HepG2 (cell line): ENCODE data around the gene ELP2. TPM values are rescaled to one million over a fixed set of nuclear protein-coding genes. Genes with fewer than 3 reads are reported as not detected.

Experiments
- ATAC-seq: fragments of 200-7000 bp; cut with Tn5 transposase; 3 replicates; pipeline ENCODE4 v1.9.1; 2020; ENCODE audit warnings: mild to moderate bottlenecking, moderate library complexity
- BruUV-seq: library from RNA; stranded (reverse); fragments of 400-500 nt; replicated peaks from 2 replicates; lab custom pipeline; 2021; lab: Mats Ljungman, UMichigan
- CTCF ChIA-PET: fragments of 300-600 bp; formaldehyde crosslinking; extraction: SDS; loops from one replicate; lab custom pipeline; 2021; ENCODE audit warnings: low total read pairs, inconsistent platforms, low intra/inter-chr PET ratio; lab: Yijun Ruan, JAX
- POLR2A ChIA-PET: fragments of 350-600 bp; sonication (Branson Sonifier 250); formaldehyde crosslinking; loops from one replicate; lab custom pipeline; 2020; ENCODE audit warnings: antibody characterized with exemption, inconsistent platforms; lab: Yijun Ruan, JAX
- DNase-seq: peaks from one replicate; pipeline ENCODE4 v3.0.0-alpha.2; 2015; ENCODE audit warnings: low spot score
- FAIRE-seq: peaks from 3 replicates; lab custom pipeline; 2011; peaks lifted over from hg19 to GRCh38; lab: Jason Lieb, UNC
- H2AFZ ChIP-seq: one replicate; pipeline ENCODE4 v1.6.1; 2011; ENCODE audit warnings: low read length, inconsistent platforms
- H3K27ac ChIP-seq: fragments of 300-600 bp; 3 replicates; pipeline ENCODE4 v1.8.0; 2011; ENCODE audit warnings: mixed run types, mild to moderate bottlenecking, mixed read lengths, low read length, inconsistent platforms; ENCODE audit not compliant: insufficient read depth; ENCODE audit errors: extremely low read length
- H3K27me3 ChIP-seq, 2 experiments: fragments of 200-600 bp in 1 of 2; 2 replicates in 1 of 2; 3 replicates in 1 of 2; pipeline versions ENCODE4 v1.6.0 to v1.8.0; 2011; ENCODE audit warnings: low read length in 2 of 2, mild to moderate bottlenecking in 2 of 2, moderate library complexity in 2 of 2, inconsistent platforms in 1 of 2; ENCODE audit not compliant: insufficient read depth in 2 of 2, control insufficient read depth in 1 of 2
- H3K36me3 ChIP-seq, 2 experiments: fragments of 200-600 bp in 1 of 2; replicated peaks in 1 of 2; 2 replicates in 1 of 2; 3 replicates in 1 of 2; pipeline versions ENCODE4 v1.5.1 to v1.8.0; 2011; ENCODE audit warnings: low read length in 2 of 2, inconsistent platforms in 1 of 2; ENCODE audit not compliant: insufficient read depth in 2 of 2, control insufficient read depth in 1 of 2
- H3K4me1 ChIP-seq: 2 replicates; pipeline ENCODE4 v1.5.1; 2012; ENCODE audit warnings: low read length, inconsistent platforms; ENCODE audit not compliant: insufficient read depth
- H3K4me2 ChIP-seq: 2 replicates; pipeline ENCODE4 v1.6.0; 2011; ENCODE audit warnings: low read depth, low read length, inconsistent platforms
- H3K4me3 ChIP-seq, 3 experiments: fragments of 200-600 bp in 1 of 3; sonication (generic), shearing (Covaris generic) in 1 of 3; replicated peaks in 1 of 3; 2 replicates each; pipeline ENCODE4 v1.5.1; 2011 to 2016; ENCODE audit warnings: low read length in 3 of 3, inconsistent platforms in 2 of 3, low read depth in 2 of 3, mild to moderate bottlenecking in 2 of 3, control low read depth in 1 of 3, mixed read lengths in 1 of 3; ENCODE audit not compliant: insufficient read depth in 1 of 3
- H3K79me2 ChIP-seq: one replicate; pipeline ENCODE4 v1.6.1; 2011; ENCODE audit warnings: low read length, inconsistent platforms; ENCODE audit not compliant: insufficient read depth
- H3K9ac ChIP-seq: 2 replicates; pipeline ENCODE4 v1.6.0; 2011; ENCODE audit warnings: mild to moderate bottlenecking, low read depth, low read length, inconsistent platforms; ENCODE audit not compliant: insufficient read depth
- H3K9me3 ChIP-seq: 2 replicates; pipeline ENCODE4 v1.5.1; 2012; ENCODE audit warnings: mild to moderate bottlenecking, low read length
- H4K20me1 ChIP-seq: 2 replicates; pipeline ENCODE4 v1.6.0; 2011; ENCODE audit warnings: inconsistent platforms, mild to moderate bottlenecking, low read length, moderate library complexity; ENCODE audit not compliant: insufficient read depth
- CBX2 ChIP-seq, 2 experiments: fragments of 200-600 bp in 1 of 2; sonication (generic); formaldehyde crosslinking in 1 of 2; IDR thresholded peaks; 2 replicates each; pipeline versions ENCODE4 v1.7.0 to v1.8.1; 2018 to 2022; ENCODE audit warnings: low read depth in 2 of 2, low read length in 1 of 2, mild to moderate bottlenecking in 1 of 2, missing genetic modification reagents in 1 of 2
- NCOA2 ChIP-seq: sonication (generic); formaldehyde crosslinking; IDR thresholded peaks from 2 replicates; pipeline ENCODE4 v1.8.0; 2022; ENCODE audit warnings: inconsistent platforms
- NFKB2 ChIP-seq: sonication (generic); formaldehyde crosslinking; IDR thresholded peaks from 2 replicates; pipeline ENCODE4 v1.4.0; 2020; ENCODE audit warnings: missing genetic modification reagents, borderline replicate concordance
- NR3C1 ChIP-seq: sonication (generic); formaldehyde crosslinking; IDR thresholded peaks from 2 replicates; pipeline ENCODE4 v1.4.0; 2020; ENCODE audit warnings: missing genetic modification reagents
- RELA ChIP-seq: sonication (generic); formaldehyde crosslinking; IDR thresholded peaks from 2 replicates; pipeline ENCODE4 v1.4.0; 2020; ENCODE audit warnings: missing genetic modification reagents
- SATB2 ChIP-seq: sonication (generic); formaldehyde crosslinking; IDR thresholded peaks from 2 replicates; pipeline ENCODE4 v1.5.0; 2020; ENCODE audit warnings: missing genetic modification reagents
- SNAI1 ChIP-seq: sonication (generic); formaldehyde crosslinking; IDR thresholded peaks from 2 replicates; pipeline ENCODE4 v1.5.0; 2020; ENCODE audit warnings: mild to moderate bottlenecking, missing genetic modification reagents, borderline replicate concordance
- THAP11 ChIP-seq: IDR thresholded peaks from 2 replicates; pipeline ENCODE4 v1.6.1; 2016; ENCODE audit warnings: missing biosample characterization, missing genetic modification reagents
- THYN1 ChIP-seq: sonication (generic); formaldehyde crosslinking; IDR thresholded peaks from 2 replicates; pipeline ENCODE4 v1.8.1; 2023; ENCODE audit warnings: low read depth, mild to moderate bottlenecking, moderate library complexity, missing genetic modification reagents, borderline replicate concordance
- YEATS4 ChIP-seq: sonication (generic); formaldehyde crosslinking; IDR thresholded peaks from 2 replicates; pipeline ENCODE4 v1.4.0; 2020; ENCODE audit warnings: missing genetic modification reagents, borderline replicate concordance
- ZFP82 ChIP-seq: sonication (generic); formaldehyde crosslinking; IDR thresholded peaks from 2 replicates; pipeline ENCODE4 v1.5.1; 2020; ENCODE audit warnings: mild to moderate bottlenecking, missing genetic modification reagents, borderline replicate concordance
- ZNF274 ChIP-seq: sonication (generic); formaldehyde crosslinking; IDR thresholded peaks from 2 replicates; pipeline ENCODE4 v1.5.1; 2020; ENCODE audit warnings: mild to moderate bottlenecking, missing genetic modification reagents
- ZNF503 ChIP-seq: sonication (generic); formaldehyde crosslinking; IDR thresholded peaks from 2 replicates; pipeline ENCODE4 v1.4.0; 2020; ENCODE audit warnings: missing genetic modification reagents
- ZNF740 ChIP-seq: sonication (generic); formaldehyde crosslinking; IDR thresholded peaks from 2 replicates; pipeline ENCODE4 v1.4.0; 2020; ENCODE audit warnings: missing genetic modification reagents
- ZZZ3 ChIP-seq: sonication (generic); formaldehyde crosslinking; IDR thresholded peaks from 2 replicates; pipeline ENCODE4 v1.4.0; 2020; ENCODE audit warnings: missing genetic modification reagents, mild to moderate bottlenecking, borderline replicate concordance
- WGBS: methylation state at CpG from one replicate; pipeline ENCODE4 v1.1.6; 2017; ENCODE audit warnings: low lambda C conversion rate; 5-methylcytosine and 5-hydroxymethylcytosine counted together
- in situ Hi-C: cut with HindIII; loops from 2 replicates; pipeline ENCODE4 v1.10.0; 2017; ENCODE audit warnings: low pct_unique_long_range_greater_than_20kb; ENCODE audit not compliant: extremely low pct_ligation_motif_present
- intact Hi-C: fragments of 100-400 bp; cut with micrococcal nuclease; formaldehyde crosslinking; loops from one replicate; pipeline ENCODE4 v1.10.0; 2022; ENCODE audit not compliant: unreplicated experiment
- polyA plus RNA-seq, 8 experiments: library from polyadenylated mRNA; depleted of rRNA in 3 of 8; stranded (reverse) in 7 of 8; unstranded in 1 of 8; fragments of >200 nt; fragmentation: Illumina TruSeq in 4 of 8; extraction: Trizol in 4 of 8; gene quantifications; 2 replicates each; pipeline versions ENCODE4 v1.2.1 to v1.2.3, GENCODE V29; 2011 to 2016; ENCODE audit warnings: low read depth in 4 of 8, missing spikeins in 1 of 8, mixed read lengths in 1 of 8; ENCODE audit not compliant: insufficient read depth in 1 of 8
- total RNA-seq, 5 experiments: library from RNA; depleted of rRNA; stranded (reverse); fragments of >200 nt; fragmentation: Illumina TruSeq; extraction: Trizol; gene quantifications; 2 replicates each; pipeline ENCODE4 v1.2.3, GENCODE V29; 2016; ENCODE audit warnings: low read depth in 1 of 5

Gene ELP2
- total and polyA plus RNA-seq, 2 of the 13 experiments (the other 11 are each of a cell fraction or from before 2014, with no cell fraction given) = 98.7 to 100 TPM

- DNase-seq = no peak
- no peaks in the 10 kb centered on the region for H4K20me1 ChIP-seq
- 83% methylated on average over 2 of the region's 3 CpGs for WGBS
- H3K4me1 ChIP-seq = peaks cover 79% of the 10 kb centered on the region
- no TSS peak for BruUV-seq
- POLR2A ChIA-PET = interaction anchor here (6.5 to 7.4 kb wide), 2 partner anchors 10 to 55 kb away, joined by 42 to 103 read pairs; partner anchors contain the start of genes ELP2 and SLC39A6
- no peak overlapping the region for H2AFZ ChIP-seq
- no peak overlapping the region for H3K4me3 ChIP-seq
- CTCF ChIA-PET = no interaction called here
- peaks cover 26% of the 10 kb centered on the region for H3K79me2 ChIP-seq
- H3K27ac ChIP-seq = no peak overlapping the region
- no peak for ATAC-seq
- no peaks in the 10 kb centered on the region; a peak in 1 of 5 replicates for H3K36me3 ChIP-seq
- TF ChIP-seq ZNF274 (CRISPR knock-in tag) = no peak
- no peak for TF ChIP-seq ZFP82 (CRISPR knock-in tag)
- TF ChIP-seq NCOA2 = no peak
- TF ChIP-seq THYN1 (CRISPR knock-in tag) = no peak
- no peak for TF ChIP-seq YEATS4 (CRISPR knock-in tag)
- TF ChIP-seq ZZZ3 (CRISPR knock-in tag) = no peak
- no peak for TF ChIP-seq NR3C1
- TF ChIP-seq THAP11 (CRISPR knock-in tag) = no peak
- no peak for TF ChIP-seq SATB2
- TF ChIP-seq CBX2 (IDR thresholded peaks at IDR 0.05; ENCODE audit: low read depth, low read length) = no peak
- TF ChIP-seq CBX2 (CRISPR knock-in tag; IDR thresholded peaks at IDR 0.05; ENCODE audit: low read depth) = no peak
- TF ChIP-seq ZNF740 (CRISPR knock-in tag) = no peak
- TF ChIP-seq SNAI1 (CRISPR knock-in tag) = no peak
- TF ChIP-seq ZNF503 (CRISPR knock-in tag) = no peak
- no peak for TF ChIP-seq RELA
- TF ChIP-seq NFKB2 = no peak
- intact Hi-C loops (loop anchor here (10.0 kb wide), 1 partner anchor 70 kb away; no protein-coding TSS in a partner anchor), in situ Hi-C loops (no loop called here)
- no peak for FAIRE-seq
- no peaks in the 10 kb centered on the region; a peak in 1 of 5 replicates for H3K27me3 ChIP-seq
- H3K4me2 ChIP-seq = no peak overlapping the region
- H3K9ac ChIP-seq = no peak overlapping the region
- H3K9me3 ChIP-seq = no peaks in the 10 kb centered on the region
Observed at GRCh38 chr18:36185157-36185556, 55.5 kb downstream of the ELP2 start.
